Measurements from ENCODE around the gene FKBP9.
A peak's percentile ranks its signal among the peaks of the same experiment; 100 is the strongest.
"Not testable (repeated sequence)": the region's sequence is repeated elsewhere in the genome, so short reads cannot be mapped to it uniquely, and the experiment has no call there.

FKBP9 gene

GRCh38 chr7:32957326-32958045, at the start of gene FKBP9:
FKBP9 (plus strand) TSS chr7:32957440; CDS start chr7:32957574, 134 bp downstream.
- DNase-seq = no peak

GRCh38 chr7:32910195-32910594, 47.0 kb upstream of the FKBP9 start:
- DNase-seq = no peak

GRCh38 chr7:32914184-32914583, 43.1 kb upstream of the FKBP9 start:
- no peak for DNase-seq

- DNase-seq = no peak
Measured at GRCh38 chr7:32915041-32915536, 42.2 kb upstream of the FKBP9 start.

GRCh38 chr7:32916006-32916405, 41.2 kb upstream of the FKBP9 start:
- no peak for DNase-seq

GRCh38 chr7:32916994-32917393, 40.2 kb upstream of the FKBP9 start:
- DNase-seq = not testable (repeated sequence)

- DNase-seq = no peak
Measured at GRCh38 chr7:32921896-32922295, 35.3 kb upstream of the FKBP9 start.

GRCh38 chr7:32928785-32929298, 28.4 kb upstream of the FKBP9 start:
- no peak for DNase-seq

GRCh38 chr7:32929430-32930143, 27.7 kb upstream of the FKBP9 start:
- DNase-seq = no peak

- DNase-seq = no peak
Measured at GRCh38 chr7:32930378-32930777, 26.9 kb upstream of the FKBP9 start.

- DNase-seq = no peak
Measured at GRCh38 chr7:32935558-32935957, 21.7 kb upstream of the FKBP9 start.

GRCh38 chr7:32936689-32937088, 20.6 kb upstream of the FKBP9 start:
- no peak for DNase-seq

- DNase-seq = no peak
Measured at GRCh38 chr7:32937344-32938174, 19.7 kb upstream of the FKBP9 start.

GRCh38 chr7:32941181-32941580, 16.1 kb upstream of the FKBP9 start:
- no peak for DNase-seq

GRCh38 chr7:32941681-32942414, 15.4 kb upstream of the FKBP9 start:
- no peak for DNase-seq

- DNase-seq = peak; percentile 54
Measured at GRCh38 chr7:32942415-32943251, 14.6 kb upstream of the FKBP9 start.

GRCh38 chr7:32943252-32944030, 13.8 kb upstream of the FKBP9 start:
- DNase-seq = no peak

- no peak for DNase-seq
Measured at GRCh38 chr7:32947420-32947983, 9.7 kb upstream of the FKBP9 start.

GRCh38 chr7:32948202-32948601, 9.0 kb upstream of the FKBP9 start:
- DNase-seq = no peak

GRCh38 chr7:32952876-32953275, 4.4 kb upstream of the FKBP9 start:
- no peak for DNase-seq

All from activated CD4-positive, alpha-beta T cell treated with anti-CD3 and anti-CD28 coated beads for 1 hour (primary cell).